Left lobe of liver (tissue), 2 donors: Measurements from ENCODE around the gene ZBTB24. TPM values are rescaled to one million over a fixed set of nuclear protein-coding genes. Genes with fewer than 3 reads are reported as not detected.

Experiments
- ATAC-seq: fragments of 200-7000 bp; cut with Tn5 transposase; one replicate; pipeline ENCODE4 v1.9.1; 2020; ENCODE audit warnings: mild to moderate bottlenecking, moderate library complexity
- DNase-seq: peaks from one replicate; pipeline ENCODE4 v3.0.0-alpha.2; 2020; ENCODE audit warnings: low spot score
- total RNA-seq: library from RNA; stranded (reverse); gene quantifications from one replicate; pipeline ENCODE4 v1.2.1, GENCODE V29; 2021
- donor health status: DM: no; HTN: no; CAD: no; lungs with moderate emphysema.
- donor health status: DM: no; HTN: yes; CAD: no.

ZBTB24 gene
- total RNA-seq, 1 donor from 2014 or later = 2.3 TPM

- ATAC-seq (no peak), DNase-seq (no peak)
Measured at GRCh38 chr6:109434456-109434855, 48.6 kb downstream of the ZBTB24 start.

- ATAC-seq (no peak), DNase-seq (no peak)
Measured at GRCh38 chr6:109429496-109429895, 53.5 kb downstream of the ZBTB24 start.

- DNase-seq (no peak), ATAC-seq (no peak)
Measured at GRCh38 chr6:109428889-109429477, 54.0 kb downstream of the ZBTB24 start.

- no peak for ATAC-seq
- DNase-seq = no peak
Measured at GRCh38 chr6:109424946-109425345, 58.1 kb downstream of the ZBTB24 start.

- DNase-seq (no peak), ATAC-seq (no peak)
Measured at GRCh38 chr6:109421184-109421583, 61.8 kb downstream of the ZBTB24 start.

GRCh38 chr6:109420751-109421150 lies 62.3 kb downstream of the ZBTB24 start:
- no peak for DNase-seq

GRCh38 chr6:109417646-109418045 lies 65.4 kb downstream of the ZBTB24 start:
- ATAC-seq (no peak), DNase-seq (no peak)

More at GRCh38 chr6:109420751-109421150, 62.3 kb downstream of the ZBTB24 start:
- ATAC-seq = no peak

Other genes starting within 250 kb of the ZBTB24 start
- gene CD164, start 100.8 kb downstream of the ZBTB24 start, total RNA-seq = 130 TPM
- 0.30 TPM for gene PPIL6, start 42.6 kb downstream of the ZBTB24 start, total RNA-seq
- gene SMPD2, start 42.5 kb downstream of the ZBTB24 start, total RNA-seq = 4.7 TPM
- gene MICAL1, start 27.4 kb downstream of the ZBTB24 start, total RNA-seq = 2.4 TPM
- 1.6 TPM for gene AK9, start 208.0 kb upstream of the ZBTB24 start, total RNA-seq
- gene FIG4, start 208.1 kb upstream of the ZBTB24 start, total RNA-seq = 4.6 TPM